HepG2 (cell line): ENCODE measurements around the gene MSRB3. TPM values are rescaled to one million over a fixed set of nuclear protein-coding genes. Genes with fewer than 3 reads are reported as not detected.

Experiments
- ATAC-seq: fragments of 200-7000 bp; cut with Tn5 transposase; 3 replicates; pipeline ENCODE4 v1.9.1; 2020; ENCODE audit warnings: mild to moderate bottlenecking, moderate library complexity
- BruUV-seq: library from RNA; stranded (reverse); fragments of 400-500 nt; replicated peaks from 2 replicates; lab custom pipeline; 2021; lab: Mats Ljungman, UMichigan
- CTCF ChIA-PET: fragments of 300-600 bp; formaldehyde crosslinking; extraction: SDS; loops from one replicate; lab custom pipeline; 2021; ENCODE audit warnings: low total read pairs, inconsistent platforms, low intra/inter-chr PET ratio; lab: Yijun Ruan, JAX
- POLR2A ChIA-PET: fragments of 350-600 bp; sonication (Branson Sonifier 250); formaldehyde crosslinking; loops from one replicate; lab custom pipeline; 2020; ENCODE audit warnings: antibody characterized with exemption, inconsistent platforms; lab: Yijun Ruan, JAX
- DNase-seq: peaks from one replicate; pipeline ENCODE4 v3.0.0-alpha.2; 2015; ENCODE audit warnings: low spot score
- FAIRE-seq: peaks from 3 replicates; lab custom pipeline; 2011; peaks lifted over from hg19 to GRCh38; lab: Jason Lieb, UNC
- H2AFZ ChIP-seq: one replicate; pipeline ENCODE4 v1.6.1; 2011; ENCODE audit warnings: low read length, inconsistent platforms
- H3K27ac ChIP-seq: fragments of 300-600 bp; 3 replicates; pipeline ENCODE4 v1.8.0; 2011; ENCODE audit warnings: mixed run types, mild to moderate bottlenecking, mixed read lengths, low read length, inconsistent platforms; ENCODE audit not compliant: insufficient read depth; ENCODE audit errors: extremely low read length
- H3K27me3 ChIP-seq, 2 experiments: fragments of 200-600 bp in 1 of 2; 2 replicates in 1 of 2; 3 replicates in 1 of 2; pipeline versions ENCODE4 v1.6.0 to v1.8.0; 2011; ENCODE audit warnings: low read length in 2 of 2, mild to moderate bottlenecking in 2 of 2, moderate library complexity in 2 of 2, inconsistent platforms in 1 of 2; ENCODE audit not compliant: insufficient read depth in 2 of 2, control insufficient read depth in 1 of 2
- H3K36me3 ChIP-seq, 2 experiments: fragments of 200-600 bp in 1 of 2; replicated peaks in 1 of 2; 2 replicates in 1 of 2; 3 replicates in 1 of 2; pipeline versions ENCODE4 v1.5.1 to v1.8.0; 2011; ENCODE audit warnings: low read length in 2 of 2, inconsistent platforms in 1 of 2; ENCODE audit not compliant: insufficient read depth in 2 of 2, control insufficient read depth in 1 of 2
- H3K4me1 ChIP-seq: 2 replicates; pipeline ENCODE4 v1.5.1; 2012; ENCODE audit warnings: low read length, inconsistent platforms; ENCODE audit not compliant: insufficient read depth
- H3K4me2 ChIP-seq: 2 replicates; pipeline ENCODE4 v1.6.0; 2011; ENCODE audit warnings: low read depth, low read length, inconsistent platforms
- H3K4me3 ChIP-seq, 3 experiments: fragments of 200-600 bp in 1 of 3; sonication (generic), shearing (Covaris generic) in 1 of 3; replicated peaks in 1 of 3; 2 replicates each; pipeline ENCODE4 v1.5.1; 2011 to 2016; ENCODE audit warnings: low read length in 3 of 3, inconsistent platforms in 2 of 3, low read depth in 2 of 3, mild to moderate bottlenecking in 2 of 3, control low read depth in 1 of 3, mixed read lengths in 1 of 3; ENCODE audit not compliant: insufficient read depth in 1 of 3
- H3K79me2 ChIP-seq: one replicate; pipeline ENCODE4 v1.6.1; 2011; ENCODE audit warnings: low read length, inconsistent platforms; ENCODE audit not compliant: insufficient read depth
- H3K9ac ChIP-seq: 2 replicates; pipeline ENCODE4 v1.6.0; 2011; ENCODE audit warnings: mild to moderate bottlenecking, low read depth, low read length, inconsistent platforms; ENCODE audit not compliant: insufficient read depth
- H3K9me3 ChIP-seq: 2 replicates; pipeline ENCODE4 v1.5.1; 2012; ENCODE audit warnings: mild to moderate bottlenecking, low read length
- H4K20me1 ChIP-seq: 2 replicates; pipeline ENCODE4 v1.6.0; 2011; ENCODE audit warnings: inconsistent platforms, mild to moderate bottlenecking, low read length, moderate library complexity; ENCODE audit not compliant: insufficient read depth
- DNMT3B ChIP-seq: conservative IDR thresholded peaks from 2 replicates; pipeline ENCODE4 v1.6.1; 2016; ENCODE audit warnings: missing biosample characterization, control low read depth
- GZF1 ChIP-seq: sonication (generic); formaldehyde crosslinking; IDR thresholded peaks from 2 replicates; pipeline ENCODE4 v1.5.1; 2020; ENCODE audit warnings: mild to moderate bottlenecking, missing genetic modification reagents
- MLLT10 ChIP-seq: sonication (generic); formaldehyde crosslinking; IDR thresholded peaks from 2 replicates; pipeline ENCODE4 v1.4.0; 2020; ENCODE audit warnings: missing genetic modification reagents
- MTF2 ChIP-seq: sonication (generic); formaldehyde crosslinking; IDR thresholded peaks from 2 replicates; pipeline ENCODE4 v1.5.0; 2020; ENCODE audit warnings: missing genetic modification reagents, borderline replicate concordance
- SRF ChIP-seq: IDR thresholded peaks from 2 replicates; pipeline ENCODE4 v1.6.1; 2011; ENCODE audit warnings: mild to moderate bottlenecking, low read depth, low read length, moderate library complexity
- YY1 ChIP-seq: IDR thresholded peaks from 2 replicates; pipeline ENCODE4 v1.6.1; 2011; ENCODE audit warnings: low read length, low read depth, moderate library complexity, mild to moderate bottlenecking; ENCODE audit not compliant: insufficient read depth, insufficient replicate concordance
- ZNF549 ChIP-seq: sonication (generic); formaldehyde crosslinking; IDR thresholded peaks from 2 replicates; pipeline ENCODE4 v1.5.0; 2020; ENCODE audit warnings: missing genetic modification reagents
- WGBS: methylation state at CpG from one replicate; pipeline ENCODE4 v1.1.6; 2017; ENCODE audit warnings: low lambda C conversion rate; 5-methylcytosine and 5-hydroxymethylcytosine counted together
- in situ Hi-C: cut with HindIII; loops from 2 replicates; pipeline ENCODE4 v1.10.0; 2017; ENCODE audit warnings: low pct_unique_long_range_greater_than_20kb; ENCODE audit not compliant: extremely low pct_ligation_motif_present
- intact Hi-C: fragments of 100-400 bp; cut with micrococcal nuclease; formaldehyde crosslinking; loops from one replicate; pipeline ENCODE4 v1.10.0; 2022; ENCODE audit not compliant: unreplicated experiment
- polyA plus RNA-seq, 8 experiments: library from polyadenylated mRNA; depleted of rRNA in 3 of 8; stranded (reverse) in 7 of 8; unstranded in 1 of 8; fragments of >200 nt; fragmentation: Illumina TruSeq in 4 of 8; extraction: Trizol in 4 of 8; gene quantifications; 2 replicates each; pipeline versions ENCODE4 v1.2.1 to v1.2.3, GENCODE V29; 2011 to 2016; ENCODE audit warnings: low read depth in 4 of 8, missing spikeins in 1 of 8, mixed read lengths in 1 of 8; ENCODE audit not compliant: insufficient read depth in 1 of 8
- total RNA-seq, 5 experiments: library from RNA; depleted of rRNA; stranded (reverse); fragments of >200 nt; fragmentation: Illumina TruSeq; extraction: Trizol; gene quantifications; 2 replicates each; pipeline ENCODE4 v1.2.3, GENCODE V29; 2016; ENCODE audit warnings: low read depth in 1 of 5

The MSRB3 gene
- total and polyA plus RNA-seq, 2 of the 13 experiments (the other 11 are each of a cell fraction or from before 2014, with no cell fraction given) = 1.5 to 1.9 TPM

GRCh38 chr12:65324551-65324950 lies 46.1 kb downstream of the MSRB3 start:
- Histone ChIP-seq H3K27me3 (no peaks in the 10 kb centered on the region), H3K4me3 (no peak overlapping the region), H3K9ac (no peak overlapping the region), H3K4me2 (no peak overlapping the region), H3K79me2 (no peaks in the 10 kb centered on the region), H3K27ac (no peak overlapping the region), H2AFZ (no peak overlapping the region), H3K4me1 (peaks cover 54% of the 10 kb centered on the region), H4K20me1 (no peaks in the 10 kb centered on the region), H3K36me3 (no peaks in the 10 kb centered on the region), H3K9me3 (no peaks in the 10 kb centered on the region)
- no peak for FAIRE-seq
- ChIA-PET POLR2A (no interaction called here), CTCF (no interaction called here)
- 94% methylated on average over 3 of the region's 3 CpGs for WGBS
- intact Hi-C loops (no loop called here), in situ Hi-C loops (loop anchor here (10.0 to 25.0 kb wide), 2 partner anchors 363 to 780 kb away; no protein-coding TSS in a partner anchor)
- ATAC-seq = no peak
- TF ChIP-seq ZNF549 (CRISPR knock-in tag) = no peak
- no peak for TF ChIP-seq YY1
- no peak for TF ChIP-seq SRF
- no peak for TF ChIP-seq GZF1 (CRISPR knock-in tag)
- TF ChIP-seq DNMT3B (CRISPR knock-in tag) = no peak
- no peak for TF ChIP-seq MLLT10 (CRISPR knock-in tag)
- DNase-seq = no peak
- no TSS peak for BruUV-seq

GRCh38 chr12:65325183-65325582 lies 46.7 kb downstream of the MSRB3 start:
- Histone ChIP-seq H3K4me1 (peaks cover 48% of the 10 kb centered on the region), H3K36me3 (no peaks in the 10 kb centered on the region), H3K9ac (no peak overlapping the region), H3K4me3 (no peak overlapping the region), H2AFZ (no peak overlapping the region), H3K4me2 (no peak overlapping the region), H4K20me1 (no peaks in the 10 kb centered on the region), H3K79me2 (no peaks in the 10 kb centered on the region), H3K27ac (no peak overlapping the region), H3K27me3 (no peaks in the 10 kb centered on the region), H3K9me3 (no peaks in the 10 kb centered on the region)
- ATAC-seq = no peak
- CTCF ChIA-PET = no interaction called here
- WGBS = 96% methylated on average over 5 of the region's 5 CpGs
- intact Hi-C loops = loop anchor here (5.0 kb wide), 1 partner anchor 497 kb away; the partner anchor contains the start of gene HMGA2
- no peak for FAIRE-seq
- no TSS peak for BruUV-seq
- no peak for TF ChIP-seq MTF2 (CRISPR knock-in tag)
- in situ Hi-C loops = loop anchor here (10.0 kb wide), 1 partner anchor 780 kb away; no protein-coding TSS in a partner anchor
- no peak for DNase-seq
- POLR2A ChIA-PET = no interaction called here
